HepG2 (cell line): ENCODE data around the gene UBE2B. TPM values are rescaled to one million over a fixed set of nuclear protein-coding genes. Genes with fewer than 3 reads are reported as not detected.

Experiments
- AHR ChIP-seq: IDR thresholded peaks from 2 replicates; pipeline ENCODE4 v1.6.1; 2018; ENCODE audit warnings: missing genetic modification reagents, missing compliant biosample characterization
- ATF7-NPFF ChIP-seq: sonication (generic); formaldehyde crosslinking; IDR thresholded peaks from 2 replicates; pipeline ENCODE4 v1.8.1; 2023; ENCODE audit warnings: mild to moderate bottlenecking, low read depth, missing genetic modification reagents, moderate library complexity
- FOXJ3 ChIP-seq: sonication (generic); formaldehyde crosslinking; IDR thresholded peaks from 2 replicates; pipeline ENCODE4 v1.4.0; 2020; ENCODE audit warnings: missing genetic modification reagents, mild to moderate bottlenecking, borderline replicate concordance
- FOXK2 ChIP-seq: fragments of 450-650 bp; IDR thresholded peaks from 2 replicates; pipeline ENCODE4 v1.6.1; 2016
- GMEB1 ChIP-seq: sonication (generic); formaldehyde crosslinking; IDR thresholded peaks from 2 replicates; pipeline ENCODE4 v1.5.1; 2020; ENCODE audit warnings: missing genetic modification reagents, mild to moderate bottlenecking, borderline replicate concordance
- IKZF4 ChIP-seq: sonication (generic); formaldehyde crosslinking; IDR thresholded peaks from 2 replicates; pipeline ENCODE4 v1.5.1; 2020; ENCODE audit warnings: borderline replicate concordance, mild to moderate bottlenecking, low read depth, missing genetic modification reagents; ENCODE audit errors: not compliant biosample characterization
- MXD1 ChIP-seq: sonication (generic); formaldehyde crosslinking; IDR thresholded peaks from 2 replicates; pipeline ENCODE4 v1.4.0; 2020; ENCODE audit warnings: mild to moderate bottlenecking, missing genetic modification reagents
- POGZ ChIP-seq: sonication (generic); formaldehyde crosslinking; IDR thresholded peaks from 2 replicates; pipeline ENCODE4 v1.4.0; 2020; ENCODE audit warnings: mild to moderate bottlenecking, missing genetic modification reagents
- RFXAP ChIP-seq: sonication (generic); formaldehyde crosslinking; IDR thresholded peaks from 2 replicates; pipeline ENCODE4 v1.4.0; 2020; ENCODE audit warnings: missing genetic modification reagents, borderline replicate concordance
- SOX5 ChIP-seq: IDR thresholded peaks from 2 replicates; pipeline ENCODE4 v1.6.1; 2016; ENCODE audit warnings: borderline replicate concordance
- STAG1 ChIP-seq: sonication (generic); formaldehyde crosslinking; IDR thresholded peaks from 2 replicates; pipeline ENCODE4 v1.4.0; 2020; ENCODE audit warnings: missing genetic modification reagents
- TBX3 ChIP-seq: fragments of 450-650 bp; IDR thresholded peaks from 2 replicates; pipeline ENCODE4 v1.6.1; 2017; ENCODE audit warnings: antibody characterized with exemption, mild to moderate bottlenecking, inconsistent platforms, borderline replicate concordance
- ZFP1 ChIP-seq: IDR thresholded peaks from 2 replicates; pipeline ENCODE4 v1.6.1; 2016
- ZMYM3 ChIP-seq: sonication (generic); formaldehyde crosslinking; IDR thresholded peaks from 2 replicates; pipeline ENCODE4 v1.5.1; 2020; ENCODE audit warnings: mild to moderate bottlenecking, missing genetic modification reagents
- ZNF264 ChIP-seq: sonication (generic); formaldehyde crosslinking; IDR thresholded peaks from 2 replicates; pipeline ENCODE4 v1.4.0; 2020; ENCODE audit warnings: missing genetic modification reagents
- ZNF431 ChIP-seq: sonication (generic); formaldehyde crosslinking; IDR thresholded peaks from 2 replicates; pipeline ENCODE4 v1.9.0; 2022; ENCODE audit warnings: missing genetic modification reagents, low read depth, mild to moderate bottlenecking, borderline replicate concordance
- ZNF577 ChIP-seq: sonication (generic); formaldehyde crosslinking; IDR thresholded peaks from 2 replicates; pipeline ENCODE4 v1.4.0; 2020; ENCODE audit warnings: mild to moderate bottlenecking, low read depth, missing genetic modification reagents, borderline replicate concordance
- ZNF879 ChIP-seq: sonication (generic); formaldehyde crosslinking; IDR thresholded peaks from 2 replicates; pipeline ENCODE4 v1.8.1; 2023; ENCODE audit warnings: missing genetic modification reagents
- polyA plus RNA-seq, 8 experiments: library from polyadenylated mRNA; depleted of rRNA in 3 of 8; stranded (reverse) in 7 of 8; unstranded in 1 of 8; fragments of >200 nt; fragmentation: Illumina TruSeq in 4 of 8; extraction: Trizol in 4 of 8; gene quantifications; 2 replicates each; pipeline versions ENCODE4 v1.2.1 to v1.2.3, GENCODE V29; 2011 to 2016; ENCODE audit warnings: low read depth in 4 of 8, missing spikeins in 1 of 8, mixed read lengths in 1 of 8; ENCODE audit not compliant: insufficient read depth in 1 of 8
- total RNA-seq, 5 experiments: library from RNA; depleted of rRNA; stranded (reverse); fragments of >200 nt; fragmentation: Illumina TruSeq; extraction: Trizol; gene quantifications; 2 replicates each; pipeline ENCODE4 v1.2.3, GENCODE V29; 2016; ENCODE audit warnings: low read depth in 1 of 5
- TF ChIP-seq, protein P1 (sequence below): sonication (generic); formaldehyde crosslinking; IDR thresholded peaks from 2 replicates; pipeline ENCODE4 v1.9.0; 2022; ENCODE audit warnings: missing genetic modification reagents, mild to moderate bottlenecking, borderline replicate concordance
- TF ChIP-seq, protein P2 (sequence below): sonication (generic); formaldehyde crosslinking; IDR thresholded peaks from 2 replicates; pipeline ENCODE4 v1.4.0; 2020; ENCODE audit warnings: missing genetic modification reagents, borderline replicate concordance
- TF ChIP-seq, protein P3 (sequence below): sonication (generic); formaldehyde crosslinking; IDR thresholded peaks from 2 replicates; pipeline ENCODE4 v1.4.0; 2020; ENCODE audit warnings: missing genetic modification reagents

UBE2B gene
- total and polyA plus RNA-seq, 2 of the 13 experiments (the other 11 are each of a cell fraction or from before 2014, with no cell fraction given), result 25.2 to 56.0 TPM

DNA sequence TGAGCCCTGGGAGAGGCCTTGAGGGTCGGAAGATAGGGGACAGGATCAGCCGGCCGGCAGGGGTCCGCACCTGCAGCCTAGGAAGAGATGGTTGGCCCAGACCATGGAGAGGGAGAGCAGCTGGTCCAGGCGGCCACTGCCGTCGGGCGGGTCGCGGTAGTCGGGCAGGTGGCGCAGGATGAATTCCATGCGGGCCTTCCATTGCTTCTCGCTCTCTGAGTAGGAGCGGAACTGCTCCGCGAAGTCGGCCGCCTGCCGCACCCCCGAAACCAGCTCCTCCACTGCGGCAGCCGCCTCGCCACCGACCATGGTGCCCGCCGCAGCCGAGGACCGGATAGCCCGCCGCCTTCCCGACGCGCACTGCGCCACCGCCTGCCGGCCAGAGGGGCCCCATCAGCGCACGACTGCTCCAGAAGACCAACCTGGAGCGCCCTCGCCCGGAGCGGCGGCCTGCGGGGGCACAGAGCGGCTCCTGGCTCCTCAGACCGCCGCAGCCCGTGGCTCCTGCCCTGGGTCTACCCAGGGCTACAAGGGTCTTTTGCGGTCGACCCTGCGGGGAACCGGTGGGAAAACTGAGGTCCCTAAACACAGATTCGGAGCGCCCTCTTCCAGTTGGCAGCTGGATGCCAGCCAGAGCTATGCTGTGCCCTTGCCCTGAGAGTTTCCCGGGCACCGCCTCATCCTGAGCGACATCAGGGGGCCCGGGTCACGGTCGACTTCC, 40.3 kb downstream of the UBE2B start, which contains the start of gene CDKN2AIPNL (continued):
- TF ChIP-seq ZNF431 (CRISPR knock-in tag) (peak; percentile 82; the same call in 1 of the 2 replicates), RFXAP (peak; percentile 87), IKZF4 (peak; percentile 41), ZNF264 (CRISPR knock-in tag) (peak; percentile 75; the same call in 1 of the 2 replicates), ATF7-NPFF (CRISPR knock-in tag) (peak; percentile 99), FOXK2 (no peak), ZNF577 (CRISPR knock-in tag) (0 out of 2 replicates have a peak, but pooled peaks have one; percentile 62), SOX5 (CRISPR knock-in tag) (peak; percentile 75; the same call in 1 of the 2 replicates), ZNF879 (peak; percentile 77; the same call in 1 of the 2 replicates), STAG1 (CRISPR knock-in tag) (peak; percentile 73), POGZ (CRISPR knock-in tag) (peak; percentile 99), MXD1 (CRISPR knock-in tag) (peak; percentile 85; the same call in 1 of the 2 replicates), GMEB1 (CRISPR knock-in tag) (peak; percentile 81), ZMYM3 (peak; percentile 65; the same call in 1 of the 2 replicates), ZFP1 (CRISPR knock-in tag) (0 out of 2 replicates have a peak, but pooled peaks have one; percentile 69), AHR (CRISPR knock-in tag) (no peak), TBX3 (no peak), FOXJ3 (CRISPR knock-in tag) (no peak; the same call in 1 of the 2 replicates)
- TF ChIP-seq, protein P1, sequence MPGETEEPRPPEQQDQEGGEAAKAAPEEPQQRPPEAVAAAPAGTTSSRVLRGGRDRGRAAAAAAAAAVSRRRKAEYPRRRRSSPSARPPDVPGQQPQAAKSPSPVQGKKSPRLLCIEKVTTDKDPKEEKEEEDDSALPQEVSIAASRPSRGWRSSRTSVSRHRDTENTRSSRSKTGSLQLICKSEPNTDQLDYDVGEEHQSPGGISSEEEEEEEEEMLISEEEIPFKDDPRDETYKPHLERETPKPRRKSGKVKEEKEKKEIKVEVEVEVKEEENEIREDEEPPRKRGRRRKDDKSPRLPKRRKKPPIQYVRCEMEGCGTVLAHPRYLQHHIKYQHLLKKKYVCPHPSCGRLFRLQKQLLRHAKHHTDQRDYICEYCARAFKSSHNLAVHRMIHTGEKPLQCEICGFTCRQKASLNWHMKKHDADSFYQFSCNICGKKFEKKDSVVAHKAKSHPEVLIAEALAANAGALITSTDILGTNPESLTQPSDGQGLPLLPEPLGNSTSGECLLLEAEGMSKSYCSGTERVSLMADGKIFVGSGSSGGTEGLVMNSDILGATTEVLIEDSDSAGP (CRISPR knock-in tag), result peak; percentile 96
- TF ChIP-seq, protein P2, sequence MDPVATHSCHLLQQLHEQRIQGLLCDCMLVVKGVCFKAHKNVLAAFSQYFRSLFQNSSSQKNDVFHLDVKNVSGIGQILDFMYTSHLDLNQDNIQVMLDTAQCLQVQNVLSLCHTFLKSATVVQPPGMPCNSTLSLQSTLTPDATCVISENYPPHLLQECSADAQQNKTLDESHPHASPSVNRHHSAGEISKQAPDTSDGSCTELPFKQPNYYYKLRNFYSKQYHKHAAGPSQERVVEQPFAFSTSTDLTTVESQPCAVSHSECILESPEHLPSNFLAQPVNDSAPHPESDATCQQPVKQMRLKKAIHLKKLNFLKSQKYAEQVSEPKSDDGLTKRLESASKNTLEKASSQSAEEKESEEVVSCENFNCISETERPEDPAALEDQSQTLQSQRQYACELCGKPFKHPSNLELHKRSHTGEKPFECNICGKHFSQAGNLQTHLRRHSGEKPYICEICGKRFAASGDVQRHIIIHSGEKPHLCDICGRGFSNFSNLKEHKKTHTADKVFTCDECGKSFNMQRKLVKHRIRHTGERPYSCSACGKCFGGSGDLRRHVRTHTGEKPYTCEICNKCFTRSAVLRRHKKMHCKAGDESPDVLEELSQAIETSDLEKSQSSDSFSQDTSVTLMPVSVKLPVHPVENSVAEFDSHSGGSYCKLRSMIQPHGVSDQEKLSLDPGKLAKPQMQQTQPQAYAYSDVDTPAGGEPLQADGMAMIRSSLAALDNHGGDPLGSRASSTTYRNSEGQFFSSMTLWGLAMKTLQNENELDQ, result no peak
- TF ChIP-seq, protein P3, sequence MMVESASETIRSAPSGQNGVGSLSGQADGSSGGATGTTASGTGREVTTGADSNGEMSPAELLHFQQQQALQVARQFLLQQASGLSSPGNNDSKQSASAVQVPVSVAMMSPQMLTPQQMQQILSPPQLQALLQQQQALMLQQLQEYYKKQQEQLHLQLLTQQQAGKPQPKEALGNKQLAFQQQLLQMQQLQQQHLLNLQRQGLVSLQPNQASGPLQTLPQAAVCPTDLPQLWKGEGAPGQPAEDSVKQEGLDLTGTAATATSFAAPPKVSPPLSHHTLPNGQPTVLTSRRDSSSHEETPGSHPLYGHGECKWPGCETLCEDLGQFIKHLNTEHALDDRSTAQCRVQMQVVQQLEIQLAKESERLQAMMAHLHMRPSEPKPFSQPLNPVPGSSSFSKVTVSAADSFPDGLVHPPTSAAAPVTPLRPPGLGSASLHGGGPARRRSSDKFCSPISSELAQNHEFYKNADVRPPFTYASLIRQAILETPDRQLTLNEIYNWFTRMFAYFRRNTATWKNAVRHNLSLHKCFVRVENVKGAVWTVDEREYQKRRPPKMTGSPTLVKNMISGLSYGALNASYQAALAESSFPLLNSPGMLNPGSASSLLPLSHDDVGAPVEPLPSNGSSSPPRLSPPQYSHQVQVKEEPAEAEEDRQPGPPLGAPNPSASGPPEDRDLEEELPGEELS (CRISPR knock-in tag), result peak; percentile 80
